OCI-LY7 (cell line): ENCODE measurements around the gene HMGCL. TPM values are rescaled to one million over a fixed set of nuclear protein-coding genes. Genes with fewer than 3 reads are reported as not detected.

Experiments used
- BruUV-seq: library from RNA; stranded (reverse); fragments of 400-500 nt; replicated peaks from 2 replicates; lab custom pipeline; 2021; lab: Mats Ljungman, UMichigan
- CTCF ChIA-PET: fragments of 300-600 bp; sonication (Branson Sonifier 250); formaldehyde crosslinking; loops from one replicate; lab custom pipeline; 2022; ENCODE audit warnings: antibody characterized with exemption; ENCODE audit not compliant: unreplicated experiment; lab: Charles Lee
- POLR2A ChIA-PET: fragments of 300-600 bp; sonication (Branson Sonifier 250); formaldehyde crosslinking; loops from one replicate; lab custom pipeline; 2022; ENCODE audit warnings: antibody characterized with exemption; lab: Charles Lee
- DNase-seq: peaks from one replicate; pipeline ENCODE4 v3.0.0-alpha.2; 2015; ENCODE audit warnings: low spot score
- H2AFZ ChIP-seq: fragments of 200-600 bp; sonication (generic), shearing (Covaris generic); 2 replicates; pipeline ENCODE4 v1.6.1; 2014; ENCODE audit warnings: mild to moderate bottlenecking, antibody characterized with exemption, low read length, moderate library complexity
- H3K27ac ChIP-seq: fragments of 200-600 bp; sonication (generic); 2 replicates; pipeline ENCODE4 v1.5.1; 2014; ENCODE audit warnings: mixed run types, low read depth, mild to moderate bottlenecking, moderate library complexity, low read length, inconsistent platforms; ENCODE audit not compliant: poor library complexity, severe bottlenecking
- H3K36me3 ChIP-seq: fragments of 200-600 bp; sonication (generic); 2 replicates; pipeline ENCODE4 v1.6.1; 2014; ENCODE audit warnings: mild to moderate bottlenecking, antibody characterized with exemption, low read length, moderate library complexity, mixed read lengths; ENCODE audit not compliant: insufficient read depth
- H3K4me1 ChIP-seq: fragments of 200-600 bp; sonication (generic); 2 replicates; pipeline ENCODE4 v1.5.1; 2014; ENCODE audit warnings: mild to moderate bottlenecking, low read length; ENCODE audit not compliant: insufficient read depth, poor library complexity, severe bottlenecking
- H3K4me2 ChIP-seq: fragments of 200-600 bp; sonication (generic); 2 replicates; pipeline ENCODE4 v1.6.1; 2014; ENCODE audit warnings: mild to moderate bottlenecking, low read length
- H3K4me3 ChIP-seq: fragments of 200-600 bp; sonication (generic); 2 replicates; pipeline ENCODE4 v1.5.1; 2014; ENCODE audit warnings: mild to moderate bottlenecking, low read depth, low read length; ENCODE audit not compliant: poor library complexity, severe bottlenecking
- H3K79me2 ChIP-seq: fragments of 200-600 bp; sonication (generic); 2 replicates; pipeline ENCODE4 v1.6.1; 2016; ENCODE audit warnings: low read depth, mild to moderate bottlenecking, low read length, moderate library complexity, mixed read lengths; ENCODE audit not compliant: insufficient read depth
- H3K9me2 ChIP-seq: fragments of 200-600 bp; sonication (generic); 2 replicates; pipeline ENCODE4 v1.6.1; 2016; ENCODE audit warnings: mild to moderate bottlenecking, low read length, mixed read lengths; ENCODE audit not compliant: insufficient read depth
- H3K9me3 ChIP-seq: fragments of 200-600 bp; sonication (generic); 2 replicates; pipeline ENCODE4 v1.6.1; 2014; ENCODE audit warnings: mild to moderate bottlenecking, mixed run types, low read length, mixed read lengths
- H4K20me1 ChIP-seq: fragments of 200-600 bp; sonication (generic); 2 replicates; pipeline ENCODE4 v1.6.1; 2014; ENCODE audit warnings: mild to moderate bottlenecking, antibody characterized with exemption, low read length, moderate library complexity, mixed read lengths; ENCODE audit not compliant: insufficient read depth
- EZH2phosphoT487 ChIP-seq: fragments of 200-600 bp; sonication (generic); IDR thresholded peaks from 2 replicates; pipeline ENCODE4 v1.6.1; 2018; ENCODE audit warnings: low read depth, borderline replicate concordance, mild to moderate bottlenecking, mixed run types, antibody characterized with exemption, low read length, moderate library complexity, mixed read lengths
- intact Hi-C: fragments of 100-400 bp; cut with micrococcal nuclease; formaldehyde crosslinking; loops from one replicate; pipeline ENCODE4 v1.10.0; 2022; ENCODE audit not compliant: unreplicated experiment
- total RNA-seq, 2 experiments: library from RNA; depleted of rRNA in 1 of 2; stranded (reverse); fragments of >200 nt in 1 of 2; shearing (Covaris generic) in 1 of 2; gene quantifications; 2 replicates each; pipeline ENCODE4 v1.2.3, GENCODE V29; 2014 to 2022
- TF ChIP-seq, protein P1 (sequence below): fragments of 200-600 bp; sonication (generic); conservative IDR thresholded peaks from 2 replicates; pipeline ENCODE4 v1.5.1; 2014; ENCODE audit warnings: mild to moderate bottlenecking, antibody characterized with exemption, low read length, moderate library complexity, mixed read lengths

HMGCL gene
- total RNA-seq, 2 experiments from 2014 or later: 13.1 to 30.7 TPM

- Histone ChIP-seq H3K4me2 (peak overlapping the region; percentile 74), H3K4me1 (peaks cover 22% of the 10 kb centered on the region), H3K79me2 (no peaks in the 10 kb centered on the region), H3K27ac (no peak overlapping the region), H3K9me3 (no peaks in the 10 kb centered on the region), H3K4me3 (peak overlapping the region; percentile 76), H4K20me1 (no peaks in the 10 kb centered on the region), H2AFZ (no peak overlapping the region), H3K36me3 (peaks cover 36% of the 10 kb centered on the region), H3K9me2 (no peaks in the 10 kb centered on the region)
- DNase-seq: no peak
- ChIA-PET CTCF (no interaction called here), POLR2A (interaction anchor here (0.6 to 1.5 kb wide), 5 partner anchors 24 to 227 kb away, joined by 3 read pairs; no protein-coding TSS in a partner anchor)
- no peak for TF ChIP-seq EZH2phosphoT487
- TF ChIP-seq, protein P1, sequence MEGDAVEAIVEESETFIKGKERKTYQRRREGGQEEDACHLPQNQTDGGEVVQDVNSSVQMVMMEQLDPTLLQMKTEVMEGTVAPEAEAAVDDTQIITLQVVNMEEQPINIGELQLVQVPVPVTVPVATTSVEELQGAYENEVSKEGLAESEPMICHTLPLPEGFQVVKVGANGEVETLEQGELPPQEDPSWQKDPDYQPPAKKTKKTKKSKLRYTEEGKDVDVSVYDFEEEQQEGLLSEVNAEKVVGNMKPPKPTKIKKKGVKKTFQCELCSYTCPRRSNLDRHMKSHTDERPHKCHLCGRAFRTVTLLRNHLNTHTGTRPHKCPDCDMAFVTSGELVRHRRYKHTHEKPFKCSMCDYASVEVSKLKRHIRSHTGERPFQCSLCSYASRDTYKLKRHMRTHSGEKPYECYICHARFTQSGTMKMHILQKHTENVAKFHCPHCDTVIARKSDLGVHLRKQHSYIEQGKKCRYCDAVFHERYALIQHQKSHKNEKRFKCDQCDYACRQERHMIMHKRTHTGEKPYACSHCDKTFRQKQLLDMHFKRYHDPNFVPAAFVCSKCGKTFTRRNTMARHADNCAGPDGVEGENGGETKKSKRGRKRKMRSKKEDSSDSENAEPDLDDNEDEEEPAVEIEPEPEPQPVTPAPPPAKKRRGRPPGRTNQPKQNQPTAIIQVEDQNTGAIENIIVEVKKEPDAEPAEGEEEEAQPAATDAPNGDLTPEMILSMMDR: no peak
- intact Hi-C loops: no loop called here
- BruUV-seq: no TSS peak
Observed at GRCh38 chr1:23799570-23800399, 25.4 kb downstream of the HMGCL start.

GRCh38 chr1:23799255-23799569 is 26.0 kb downstream of the HMGCL start:
- Histone ChIP-seq H3K9me2 (no peaks in the 10 kb centered on the region), H3K9me3 (no peaks in the 10 kb centered on the region), H3K4me2 (peak overlapping the region; percentile 74), H3K4me1 (peaks cover 17% of the 10 kb centered on the region), H3K36me3 (peaks cover 36% of the 10 kb centered on the region), H3K79me2 (no peaks in the 10 kb centered on the region), H3K27ac (no peak overlapping the region), H2AFZ (no peak overlapping the region), H4K20me1 (no peaks in the 10 kb centered on the region), H3K4me3 (peak overlapping the region; percentile 76)
- ChIA-PET CTCF (no interaction called here), POLR2A (interaction anchor here (0.8 to 1.5 kb wide), 2 partner anchors 23 to 110 kb away, joined by 3 read pairs; no protein-coding TSS in a partner anchor)
- BruUV-seq: no TSS peak
- intact Hi-C loops: no loop called here
- DNase-seq: no peak
- no peak for TF ChIP-seq EZH2phosphoT487
- TF ChIP-seq, protein P1: no peak

GRCh38 chr1:23798662-23799142 is 26.5 kb downstream of the HMGCL start:
- no peak for DNase-seq
- ChIA-PET POLR2A (interaction anchor here (0.5 to 0.8 kb wide), 2 partner anchors 51 to 111 kb away, joined by 3 to 4 read pairs; no protein-coding TSS in a partner anchor), CTCF (no interaction called here)
- Histone ChIP-seq H2AFZ (no peak overlapping the region), H3K27ac (no peak overlapping the region), H3K4me1 (peaks cover 17% of the 10 kb centered on the region), H3K4me2 (peak overlapping the region; percentile 74; the same call in 1 of the 2 replicates), H3K79me2 (no peaks in the 10 kb centered on the region), H3K4me3 (no peak overlapping the region), H3K36me3 (peaks cover 36% of the 10 kb centered on the region), H3K9me2 (no peaks in the 10 kb centered on the region), H3K9me3 (no peaks in the 10 kb centered on the region), H4K20me1 (no peaks in the 10 kb centered on the region)
- intact Hi-C loops: no loop called here
- TF ChIP-seq EZH2phosphoT487: no peak
- TF ChIP-seq, protein P1: peak; percentile 63
- BruUV-seq: no TSS peak
